T-helper 22 cell (primary cell): ENCODE measurements around the gene BOLA1.
"Not testable (repeated sequence)": the region's sequence is repeated elsewhere in the genome, so short reads cannot be mapped to it uniquely, and the experiment has no call there.

Experiments used
- DNase-seq: peaks from one replicate; pipeline ENCODE4 v3.0.0-alpha.2; 2020; ENCODE audit warnings: low read depth

Gene BOLA1

GRCh38 chr1:149887196-149887455, 12.2 kb upstream of the BOLA1 start:
- not testable (repeated sequence) for DNase-seq

DNA sequence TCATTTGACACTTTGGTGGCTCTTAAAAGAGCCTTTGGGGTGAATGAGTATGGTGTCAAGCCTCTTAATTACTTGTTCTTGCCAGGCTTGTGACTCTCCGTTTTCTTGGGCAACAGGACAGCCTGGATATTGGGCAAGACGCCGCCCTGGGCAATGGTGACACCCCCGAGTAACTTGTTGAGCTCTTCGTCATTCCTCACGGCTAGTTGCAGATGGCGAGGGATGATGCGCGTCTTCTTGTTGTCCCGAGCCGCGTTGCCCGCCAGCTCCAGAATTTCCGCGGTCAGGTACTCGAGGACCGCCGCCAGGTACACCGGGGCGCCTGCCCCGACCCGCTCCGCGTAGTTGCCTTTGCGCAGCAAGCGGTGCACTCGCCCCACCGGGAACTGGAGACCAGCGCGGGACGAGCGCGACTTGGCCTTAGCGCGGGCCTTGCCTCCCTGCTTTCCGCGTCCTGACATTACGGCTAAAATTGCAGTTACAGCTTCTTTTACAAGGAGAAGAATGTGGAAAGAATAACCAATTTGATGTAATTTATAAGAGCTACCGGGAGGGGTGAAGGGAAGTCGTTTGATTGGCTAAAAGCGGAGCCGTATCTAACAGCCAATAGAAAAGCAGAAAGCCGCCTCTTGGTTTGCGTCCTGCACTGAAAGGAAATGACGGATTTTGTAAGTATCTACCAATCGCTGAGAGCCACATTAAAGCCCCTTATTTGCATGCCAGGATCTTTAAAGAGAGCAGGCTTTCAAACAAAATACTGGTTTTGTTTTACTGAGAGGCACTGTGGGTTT, 11.7 kb upstream of the BOLA1 start:
- peak; percentile 77 for DNase-seq

GRCh38 chr1:149888247-149888998, 10.9 kb upstream of the BOLA1 start:
- peak; percentile 54 for DNase-seq

DNA sequence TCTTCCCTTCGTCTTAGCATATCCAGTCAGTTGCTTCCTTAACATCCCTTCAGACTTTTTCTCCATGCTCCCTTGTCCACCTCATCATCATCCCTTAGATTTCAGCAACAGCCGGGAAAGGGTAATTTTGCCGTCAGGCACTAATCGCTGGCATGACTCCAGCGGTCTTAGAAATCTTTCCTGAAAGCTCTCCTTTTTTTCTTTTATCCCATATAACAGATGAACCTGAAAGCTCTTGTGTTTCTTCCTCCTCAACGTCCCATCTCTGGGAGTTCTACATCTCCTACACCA, 10.4 kb upstream of the BOLA1 start:
- DNase-seq: no peak

DNA sequence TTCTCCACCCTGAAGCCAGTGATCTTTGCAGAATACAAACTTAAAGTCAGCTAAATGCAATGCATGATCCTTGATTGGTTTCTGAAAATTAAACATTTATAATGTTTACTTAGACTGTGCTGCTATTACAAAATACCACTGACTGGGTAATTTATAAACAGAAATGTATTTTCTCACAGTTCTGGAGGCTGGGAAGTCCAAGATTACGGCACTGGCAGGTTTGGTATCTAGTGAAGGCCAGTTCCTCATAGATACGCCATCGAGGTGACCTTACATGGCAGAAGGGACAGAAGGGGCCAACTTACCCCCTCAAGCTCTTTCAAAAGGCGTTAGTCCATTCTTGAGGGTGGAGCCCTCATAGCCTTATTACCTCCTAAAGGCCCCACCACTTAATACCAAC, 2.8 kb upstream of the BOLA1 start:
- no peak for DNase-seq

DNA sequence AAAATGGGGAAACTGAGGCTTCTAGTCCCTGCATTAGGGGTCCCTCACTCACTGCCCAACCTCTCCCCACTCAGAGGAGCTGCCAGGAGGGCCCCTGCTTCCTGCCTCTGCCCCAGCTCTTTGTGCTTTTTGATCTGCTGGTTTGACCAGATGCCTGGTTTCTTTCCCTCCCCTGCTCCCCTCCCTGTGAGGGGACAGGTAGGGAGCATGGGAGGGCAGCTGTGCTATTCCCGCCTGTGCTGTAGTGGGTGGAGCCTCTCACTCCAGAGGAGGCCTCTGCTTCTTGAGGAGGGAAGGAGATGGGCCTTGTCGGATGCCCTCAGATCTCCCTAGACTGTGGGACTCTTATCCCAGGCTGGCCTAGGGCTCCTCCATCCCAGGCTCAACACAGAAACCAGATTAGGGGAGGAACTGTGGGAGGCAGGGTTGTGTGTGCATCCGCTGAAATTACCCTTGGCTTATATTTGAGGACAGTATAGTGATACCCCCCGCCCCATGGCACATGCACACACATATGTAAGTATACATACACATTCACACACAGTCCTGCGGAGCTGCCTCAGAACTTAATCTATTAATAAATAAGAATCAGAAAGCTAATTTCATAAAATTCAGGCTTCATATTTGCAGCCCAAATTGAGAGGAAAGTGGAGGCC, 4.6 kb downstream of the BOLA1 start:
- no peak for DNase-seq

DNA sequence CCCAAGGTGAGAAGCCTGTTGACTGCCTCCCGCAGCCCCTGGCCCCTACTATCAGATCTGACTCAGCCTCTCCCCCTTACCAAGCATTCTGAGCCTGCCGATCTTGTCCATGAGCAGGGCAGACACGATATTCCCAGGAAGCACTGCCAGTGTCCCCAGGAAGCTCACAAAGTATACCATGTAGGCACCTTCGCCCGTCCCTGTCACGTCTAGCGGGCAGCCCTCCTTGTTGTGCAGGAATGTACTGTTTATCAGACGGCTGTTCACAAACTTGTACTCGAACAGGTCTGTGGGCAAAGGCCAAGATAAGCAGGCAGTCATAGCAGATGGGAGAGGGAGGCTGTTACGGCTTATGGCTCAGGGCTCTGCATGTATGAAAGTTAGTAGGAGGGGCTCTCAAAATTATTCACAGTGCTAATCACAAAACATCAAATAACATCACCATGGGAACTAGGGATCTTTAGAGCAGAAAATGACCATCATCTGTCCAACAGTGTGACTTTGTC, 7.3 kb downstream of the BOLA1 start:
- DNase-seq: no peak

- DNase-seq: no peak
Measured at GRCh38 chr1:149914545-149914944, 15.2 kb downstream of the BOLA1 start.

GRCh38 chr1:149915429-149916192, 16.2 kb downstream of the BOLA1 start:
- no peak for DNase-seq

- no peak for DNase-seq
Measured at GRCh38 chr1:149916193-149916897, 17.0 kb downstream of the BOLA1 start.

GRCh38 chr1:149916898-149917252, 17.5 kb downstream of the BOLA1 start:
- no peak for DNase-seq

DNA sequence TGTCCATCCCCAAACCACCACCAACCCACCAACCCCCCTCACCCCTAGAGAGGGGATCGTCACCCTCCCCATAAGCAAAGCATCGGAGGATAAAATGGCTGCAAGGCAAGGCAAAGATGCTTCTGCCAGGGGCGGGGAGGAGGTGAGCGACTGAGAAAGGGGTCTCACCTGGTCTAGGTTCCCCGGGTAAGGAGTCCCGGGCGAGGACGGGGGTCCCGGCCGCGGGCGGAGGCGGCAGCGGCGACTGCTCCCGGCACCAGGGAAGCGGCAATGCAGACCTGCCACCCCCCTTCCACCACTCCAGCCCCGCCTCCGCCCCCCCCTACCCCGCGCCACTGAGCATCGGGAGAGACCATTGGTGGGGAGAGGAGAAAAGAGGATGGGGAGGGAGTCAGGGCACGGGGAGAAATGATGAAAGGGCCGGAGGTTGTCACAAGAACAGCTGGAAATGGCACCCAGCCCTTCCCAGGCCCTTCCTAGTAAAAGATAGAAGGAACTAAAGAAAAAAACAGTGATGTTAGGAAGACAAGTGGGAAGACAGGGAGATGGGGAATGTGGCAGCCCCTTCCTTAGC, 18.3 kb downstream of the BOLA1 start, which contains the start of gene SV2A:
Gene SV2A, minus strand, starts transcription at position 274 of the 574 bp plus-strand sequence. CDS start 4,004 bp downstream, outside the sequence.
- peak; percentile 39 for DNase-seq

- no peak for DNase-seq
Measured at GRCh38 chr1:149923626-149924025, 24.3 kb downstream of the BOLA1 start.

DNA sequence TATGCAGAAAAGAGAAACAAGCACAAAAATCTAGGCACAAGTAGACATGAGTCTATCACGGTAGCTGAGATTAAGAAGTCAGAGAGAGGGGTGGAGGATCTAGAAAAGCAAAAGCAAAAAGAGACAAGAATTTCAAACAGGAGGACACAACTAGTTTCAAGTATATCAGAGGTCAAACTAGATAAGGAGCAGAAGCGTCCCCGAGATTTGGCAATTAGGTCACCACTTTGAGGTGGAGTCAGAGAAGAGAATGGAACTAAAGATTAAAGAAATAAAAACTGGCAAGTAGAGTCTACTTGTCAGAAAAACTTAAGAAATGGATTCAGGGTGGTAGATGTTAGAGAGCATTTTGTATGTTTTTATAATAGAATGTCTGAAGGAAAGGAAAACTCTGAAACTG, 26.0 kb downstream of the BOLA1 start:
- DNase-seq: no peak

- no peak for DNase-seq
Measured at GRCh38 chr1:149925751-149926150, 26.4 kb downstream of the BOLA1 start.

DNA sequence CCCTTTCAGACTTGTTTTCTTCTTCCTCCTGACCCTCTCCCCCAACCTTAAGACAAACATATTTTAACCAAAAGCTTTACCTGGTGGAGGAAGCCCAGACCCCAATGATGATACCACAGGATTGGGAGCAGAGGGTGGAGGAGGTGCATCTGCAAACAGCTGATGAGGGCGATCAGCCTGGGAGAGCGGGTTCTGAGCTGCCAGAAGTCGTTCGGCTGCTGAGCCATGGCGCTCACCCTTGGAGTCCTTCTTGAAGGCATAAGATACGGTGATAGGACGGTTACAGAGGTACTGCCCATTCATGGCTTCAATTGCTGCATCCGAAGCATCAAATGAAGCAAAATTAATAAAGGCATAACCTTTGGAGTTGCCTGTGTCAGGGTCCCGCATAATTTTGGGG, 26.9 kb downstream of the BOLA1 start:
- no peak for DNase-seq

DNA sequence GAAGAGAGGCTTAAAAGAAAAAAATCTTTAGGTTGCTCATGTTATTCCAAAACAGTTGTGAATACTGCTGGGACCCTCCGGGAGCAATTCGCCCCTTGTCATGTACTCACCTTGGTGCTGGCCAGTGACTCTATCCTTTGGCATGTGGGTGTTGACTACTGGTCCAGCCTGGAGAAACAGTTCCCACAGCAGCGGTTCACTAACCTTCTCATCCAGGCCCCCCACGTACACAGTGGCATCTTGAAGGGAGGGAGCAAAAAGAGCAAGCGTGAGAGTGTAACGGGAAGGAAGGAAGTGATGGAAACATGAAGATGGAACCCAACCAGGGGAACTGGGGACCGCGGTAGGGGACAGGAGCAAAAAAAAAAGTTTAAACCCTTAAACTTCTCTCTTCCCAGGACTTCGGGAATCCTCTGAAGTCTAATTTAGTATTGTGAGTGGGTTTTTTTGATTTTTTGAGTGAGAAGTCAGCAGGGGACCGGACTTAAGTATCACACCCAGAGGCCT, 27.7 kb downstream of the BOLA1 start:
- no peak for DNase-seq

DNA sequence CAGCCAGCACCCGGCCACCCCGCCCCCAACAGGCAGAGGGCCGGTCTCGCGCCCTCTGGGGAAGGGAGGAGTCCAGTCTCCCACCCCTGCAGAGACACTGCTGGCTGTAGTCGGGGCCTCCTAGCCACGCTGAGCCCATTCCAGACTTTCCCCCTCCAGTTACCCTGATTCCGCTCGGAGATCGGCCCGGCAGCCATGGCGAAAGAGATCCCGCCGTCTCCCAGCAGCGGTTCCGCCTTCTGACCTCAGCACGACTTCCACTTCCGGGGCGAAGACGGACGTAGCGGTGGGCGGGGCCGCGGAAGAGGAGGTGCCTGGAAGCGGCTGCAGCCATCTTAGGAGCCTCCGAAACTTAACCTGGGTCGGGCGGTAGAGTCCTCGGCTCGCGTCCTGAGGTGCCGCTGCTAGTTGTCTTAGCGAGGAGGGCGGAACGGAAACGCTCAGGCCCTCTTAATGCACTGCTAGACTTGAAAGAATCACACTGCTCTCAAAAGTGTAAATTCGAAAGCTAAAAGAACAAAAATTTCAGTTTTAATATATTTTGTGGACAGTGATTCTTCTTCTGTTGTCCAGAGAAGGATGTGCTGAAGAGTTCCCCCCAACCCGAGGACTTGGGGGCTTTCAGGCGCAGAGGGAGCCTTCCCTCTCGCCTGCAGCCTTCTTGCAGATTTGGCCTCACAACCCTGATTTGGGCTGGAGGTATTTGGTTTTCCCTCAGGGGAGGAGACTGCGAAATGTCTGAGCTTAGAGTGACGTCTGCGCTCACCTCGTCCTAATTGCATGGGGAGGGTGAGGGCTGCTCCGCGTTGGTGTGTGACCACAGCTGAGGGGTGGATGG, 28.4 kb downstream of the BOLA1 start, which contains the start of gene SF3B4:
Gene SF3B4, minus strand, starts transcription at position 241 of the 838 bp plus-strand sequence. Its CDS starts 44 bp downstream, at position 197.
- DNase-seq: peak; percentile 91

DNA sequence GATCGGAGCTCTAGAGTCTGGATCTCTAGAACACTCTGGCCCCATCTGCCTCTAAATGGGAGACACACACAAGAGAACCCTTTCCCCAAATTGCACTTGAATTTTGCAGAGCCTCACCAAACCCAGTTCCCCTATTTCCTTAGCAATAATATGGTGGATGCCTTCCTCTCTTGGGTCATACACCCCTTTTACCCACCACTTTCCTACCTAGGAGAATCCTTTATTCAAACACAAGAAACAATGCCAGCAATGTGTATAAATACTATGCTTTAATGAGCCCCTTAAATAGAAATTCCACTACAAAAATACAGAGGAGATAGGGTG, 29.0 kb downstream of the BOLA1 start:
- DNase-seq: no peak

- no peak for DNase-seq
Measured at GRCh38 chr1:149929856-149930255, 30.5 kb downstream of the BOLA1 start.
